Activated CD8-positive, alpha-beta memory T cell treated with anti-CD3 and anti-CD28 coated beads for 4 hours (primary cell): Measurements from ENCODE around the gene NELL1.

Source experiments
- DNase-seq, 2 donors: peaks; one replicate each; pipeline ENCODE4 v3.0.0-alpha.2; 2020; ENCODE audit warnings: low read depth in 2 of 2

NELL1 gene

GRCh38 chr11:21321530-21321929 lies 652.1 kb downstream of the NELL1 start:
- DNase-seq = no peak

DNA sequence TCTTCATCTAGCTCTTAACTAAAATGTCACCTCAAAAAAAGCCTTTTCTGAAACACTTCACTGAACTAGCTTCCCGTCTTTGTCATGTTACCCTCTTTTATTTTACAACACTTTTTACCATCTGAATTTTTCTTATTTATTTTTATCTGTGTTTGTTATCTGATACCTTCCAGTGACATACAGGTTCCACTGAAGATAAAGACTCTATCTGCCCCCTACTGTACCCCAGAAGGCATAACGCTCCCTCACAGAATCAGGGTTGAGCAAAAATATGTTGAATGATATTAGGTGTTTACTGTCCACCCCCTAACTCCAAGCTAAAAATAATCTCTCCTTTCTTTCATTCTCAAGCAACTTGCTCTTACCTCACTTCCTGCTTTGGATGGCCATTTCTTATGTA lies 654.2 kb downstream of the NELL1 start:
- no peak for DNase-seq

DNA sequence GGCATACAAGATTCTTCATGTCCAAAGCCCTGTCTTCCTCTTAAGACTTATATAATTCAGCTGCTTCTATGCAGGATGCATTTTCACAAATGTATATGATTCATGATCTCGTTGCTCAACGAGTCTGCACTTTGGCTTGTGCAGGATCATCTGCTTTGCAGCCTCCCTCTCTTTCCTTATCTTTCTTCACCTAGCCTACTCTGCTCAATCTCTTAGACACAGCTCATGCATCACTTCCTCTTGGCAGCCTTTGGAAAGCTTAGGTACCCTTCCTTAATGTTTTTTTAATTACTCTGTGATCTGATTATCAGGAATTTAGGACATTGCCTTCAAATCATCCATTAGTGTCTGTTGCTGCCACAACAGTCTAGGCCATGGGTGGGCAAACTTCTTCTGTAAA lies 673.8 kb downstream of the NELL1 start:
- no peak for DNase-seq

DNA sequence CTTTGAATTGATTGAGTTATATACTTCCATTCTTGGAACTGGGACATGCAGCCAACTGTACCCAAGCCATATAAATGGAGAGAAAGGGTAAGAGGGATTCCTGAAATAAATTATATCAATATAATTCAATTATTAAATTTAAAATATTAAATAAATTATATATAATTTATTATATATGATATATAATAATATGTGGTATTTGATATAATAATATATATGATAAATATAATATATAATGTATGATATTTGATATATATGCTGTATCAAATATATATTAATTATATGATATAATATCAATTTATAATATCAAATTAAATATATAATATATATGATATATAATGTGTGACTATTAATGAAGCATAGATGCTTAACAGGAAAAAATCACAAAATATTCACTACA lies 677.0 kb downstream of the NELL1 start:
- DNase-seq = no peak

- DNase-seq = no peak
Observed at GRCh38 chr11:21350613-21351012, 681.2 kb downstream of the NELL1 start.

DNA sequence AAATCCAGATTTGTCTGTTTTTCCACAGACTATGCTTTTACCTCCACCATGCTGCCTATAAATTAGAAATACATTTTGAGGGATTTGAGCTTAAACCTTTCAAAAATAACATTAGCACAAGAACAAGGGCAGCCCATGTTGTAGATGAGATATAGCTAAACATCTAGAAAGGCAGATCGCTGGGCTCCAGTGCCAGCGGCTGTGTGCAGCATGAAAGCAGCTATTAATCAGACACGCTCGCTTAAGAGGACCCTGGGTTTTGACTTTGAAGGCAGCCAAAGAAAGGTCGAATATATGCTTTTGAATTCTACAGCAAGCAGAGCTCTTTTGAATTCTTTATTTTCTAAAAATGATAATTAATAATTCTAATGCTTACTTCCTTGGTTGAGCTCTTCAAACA lies 684.0 kb downstream of the NELL1 start:
- no peak for DNase-seq

DNA sequence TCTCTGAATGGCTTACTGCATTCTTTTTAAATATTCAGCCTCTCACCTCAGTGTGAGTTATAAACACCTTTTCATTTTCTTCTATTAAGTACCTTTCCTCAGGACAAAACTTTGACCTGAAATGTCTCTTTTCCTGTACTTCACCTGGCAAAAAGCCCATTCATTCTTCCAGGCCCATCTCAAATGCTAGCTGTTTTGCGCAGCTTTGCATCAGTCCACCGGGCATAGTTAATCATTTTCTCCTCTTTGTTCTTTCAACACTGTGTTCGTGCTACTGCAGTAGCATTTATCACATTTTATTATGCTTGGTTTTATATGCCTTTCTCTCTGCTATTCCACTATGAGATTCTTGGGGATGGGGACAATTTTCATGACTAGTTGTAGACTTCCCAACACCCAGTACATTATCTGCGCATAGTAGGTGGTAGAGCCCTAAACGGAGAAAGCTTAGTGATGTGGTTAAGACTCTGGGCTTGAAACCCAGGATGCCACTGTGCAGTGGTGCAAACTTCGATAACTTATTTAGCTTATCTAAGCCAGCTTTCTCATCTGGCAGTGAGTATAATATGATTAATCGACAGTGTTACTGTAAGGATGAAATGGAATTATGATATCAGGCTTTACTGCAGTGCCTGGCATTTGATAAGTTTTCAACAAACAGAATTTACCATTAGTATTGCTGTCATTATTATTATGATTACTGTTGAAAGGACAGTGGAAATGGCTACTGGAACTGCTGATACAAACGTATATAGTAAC lies 695.7 kb downstream of the NELL1 start:
- no peak for DNase-seq

GRCh38 chr11:21369947-21370346 lies 700.6 kb downstream of the NELL1 start:
- no peak for DNase-seq

DNA sequence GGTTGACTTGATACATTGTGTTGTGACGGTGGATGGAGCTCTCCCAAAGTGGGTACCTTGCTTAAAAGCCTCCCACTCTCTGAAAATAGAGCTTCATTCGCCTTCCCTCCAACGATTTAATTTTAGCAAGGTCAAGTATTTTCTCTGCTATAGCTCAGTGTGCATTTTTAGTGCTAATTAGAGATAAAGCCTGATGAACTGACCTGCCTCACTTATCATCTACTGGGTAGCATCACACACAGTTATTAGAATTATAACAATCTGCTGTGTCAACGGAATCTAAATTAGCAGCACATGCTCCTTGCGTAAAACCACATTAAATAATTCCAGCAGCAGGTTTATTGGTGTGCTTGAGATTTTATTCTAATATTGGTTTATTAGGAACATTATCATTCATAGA lies 701.7 kb downstream of the NELL1 start:
- DNase-seq = no peak

- DNase-seq = no peak
Observed at GRCh38 chr11:21372672-21373071, 703.3 kb downstream of the NELL1 start.

- DNase-seq = no peak
Observed at GRCh38 chr11:21374376-21374775, 705.0 kb downstream of the NELL1 start.

DNA sequence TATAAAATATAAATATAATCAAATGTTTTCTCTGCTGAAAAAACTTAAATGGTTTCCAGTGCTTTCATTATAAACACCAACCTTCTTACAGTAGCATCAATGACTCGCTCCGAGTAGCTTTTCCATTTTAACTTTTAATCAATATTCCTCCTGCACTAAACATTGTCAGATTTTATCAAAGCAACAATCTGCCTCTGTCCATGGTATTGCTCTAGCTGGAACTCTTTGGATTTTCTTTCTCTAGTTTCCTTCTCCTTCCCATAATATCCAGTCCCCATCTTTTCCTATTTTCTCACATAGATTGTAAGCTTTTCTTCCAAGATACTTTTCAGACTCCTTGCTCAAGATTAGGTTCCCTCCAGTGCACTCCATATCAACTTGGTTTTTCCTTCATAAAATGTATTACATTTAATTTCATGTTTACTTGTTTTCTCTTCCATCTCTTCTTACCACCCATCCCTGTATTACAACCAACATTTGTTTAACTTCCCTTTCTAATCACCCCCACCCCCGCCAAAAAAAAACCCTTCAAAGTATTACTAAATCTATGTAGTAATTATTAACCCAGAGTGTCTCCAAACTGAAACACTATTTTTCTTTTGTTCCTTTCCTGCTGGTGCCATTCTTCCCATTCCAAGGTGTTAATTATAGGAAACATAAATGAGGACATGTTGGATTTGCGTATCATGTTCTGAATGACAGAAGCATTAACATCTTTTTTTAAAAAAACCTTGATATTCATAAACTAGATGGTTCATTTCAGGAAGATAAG lies 716.5 kb downstream of the NELL1 start:
- no peak for DNase-seq

DNA sequence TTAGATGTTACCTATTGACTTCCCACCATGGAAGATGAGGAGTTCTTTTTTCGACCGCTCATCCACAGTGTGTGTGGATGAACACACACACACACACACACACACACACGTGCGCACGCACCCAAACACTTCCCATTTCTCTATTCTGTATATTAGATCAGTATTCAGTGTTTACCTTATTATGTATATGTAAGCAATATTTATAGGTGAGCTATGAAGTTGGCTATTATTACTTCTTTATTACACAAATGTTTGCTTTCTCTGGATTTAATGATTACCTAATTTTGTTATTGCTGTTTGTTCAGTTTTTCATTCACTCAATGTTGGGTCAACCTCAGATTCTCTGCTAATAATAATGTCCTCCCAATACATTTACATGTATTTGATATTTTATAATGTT lies 721.0 kb downstream of the NELL1 start:
- no peak for DNase-seq

DNA sequence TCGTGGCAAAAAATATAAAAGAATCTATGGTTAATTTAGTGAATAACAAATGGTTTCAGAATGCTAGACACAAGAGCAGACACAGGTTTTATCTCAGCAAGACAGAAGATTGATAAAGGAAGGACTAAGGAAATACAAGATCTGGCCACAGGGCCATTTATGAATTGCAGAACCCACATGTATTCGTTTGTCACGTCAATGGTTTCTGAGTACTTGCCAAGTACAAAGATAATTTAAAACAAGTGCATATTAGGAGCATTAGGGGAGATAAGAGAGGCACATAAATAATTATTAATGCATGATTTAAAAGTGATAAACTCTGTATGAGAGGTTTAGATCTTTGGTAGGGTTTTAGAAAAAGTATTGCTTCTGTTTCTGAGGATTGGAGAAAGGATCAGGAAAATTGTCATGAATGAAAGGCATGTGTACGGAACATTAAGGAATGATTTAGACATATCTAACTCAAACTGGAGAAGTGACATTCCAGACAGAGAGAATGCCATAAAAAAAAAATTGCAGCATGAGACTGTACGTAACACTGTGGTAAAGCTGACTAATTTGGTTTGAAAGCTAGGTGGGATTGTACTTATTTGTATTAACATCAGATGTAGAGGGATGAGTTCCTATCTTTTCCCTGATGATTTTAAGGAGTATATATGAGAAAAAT lies 727.1 kb downstream of the NELL1 start:
- DNase-seq = no peak

DNA sequence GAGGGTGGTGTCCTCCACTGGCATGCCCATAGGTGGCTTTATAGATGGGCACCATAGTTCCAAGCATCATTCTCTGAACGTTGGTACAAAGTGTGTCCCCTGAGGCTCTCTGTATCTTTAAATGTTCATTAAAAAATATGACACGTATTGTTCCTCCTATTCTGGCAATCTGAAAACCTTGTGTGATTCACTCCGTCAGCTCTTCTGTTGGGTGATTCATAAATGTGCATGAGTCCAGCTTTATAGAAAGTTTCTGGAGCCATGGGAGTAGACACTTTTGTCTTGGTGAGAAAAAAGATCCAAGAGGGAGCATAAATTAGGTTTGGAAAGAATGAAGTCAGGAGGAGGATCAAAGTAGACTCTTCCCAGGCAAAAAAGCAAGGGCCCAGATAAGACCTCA lies 728.8 kb downstream of the NELL1 start:
- no peak for DNase-seq

- no peak for DNase-seq
Observed at GRCh38 chr11:21401496-21401895, 732.1 kb downstream of the NELL1 start.

DNA sequence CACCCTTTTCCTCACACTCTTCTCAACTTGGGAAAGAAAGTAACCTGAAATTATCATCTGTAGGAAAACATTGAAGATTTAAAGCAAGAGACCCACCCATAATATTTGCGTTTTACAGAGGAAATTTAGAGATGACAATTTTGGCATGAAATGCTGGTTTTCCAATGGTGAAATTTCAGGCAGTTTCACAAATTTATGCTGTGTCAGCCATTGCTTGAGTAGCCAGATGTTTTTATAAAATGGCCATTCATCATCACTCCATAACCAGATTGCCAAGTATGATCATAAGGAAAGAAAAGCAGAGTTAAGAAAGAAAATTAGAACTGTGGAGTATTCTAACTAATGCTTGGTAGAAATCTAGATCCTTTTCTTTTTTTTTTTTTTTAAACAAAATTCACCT lies 732.9 kb downstream of the NELL1 start:
- DNase-seq = no peak

- no peak for DNase-seq
Observed at GRCh38 chr11:21403069-21403468, 733.7 kb downstream of the NELL1 start.

- no peak for DNase-seq
Observed at GRCh38 chr11:21405422-21405821, 736.0 kb downstream of the NELL1 start.

DNA sequence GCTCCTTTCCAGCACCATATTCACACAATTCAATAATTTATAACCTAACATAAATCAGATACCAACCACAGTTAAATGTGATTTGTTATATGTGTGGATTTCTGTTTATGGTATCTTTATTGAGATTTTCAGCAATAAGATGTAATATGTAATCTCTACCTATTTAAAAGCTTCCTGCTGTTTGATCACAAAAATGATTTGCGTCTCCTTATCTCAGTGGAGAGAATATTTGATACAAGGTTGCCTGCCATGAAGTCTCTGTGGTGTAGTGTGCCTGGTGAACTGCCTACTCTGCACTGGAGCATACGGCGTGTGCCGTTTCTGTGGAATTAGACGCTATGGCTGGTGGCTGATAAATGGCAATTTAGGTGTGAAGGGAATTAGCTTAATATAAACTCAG lies 741.1 kb downstream of the NELL1 start:
- no peak for DNase-seq

- no peak for DNase-seq
Observed at GRCh38 chr11:21411104-21411503, 741.7 kb downstream of the NELL1 start.

GRCh38 chr11:21411597-21411996 lies 742.2 kb downstream of the NELL1 start:
- DNase-seq = no peak
